Measurements from ENCODE around the gene KTN1. TPM values are rescaled to one million over a fixed set of nuclear protein-coding genes. Genes with fewer than 3 reads are reported as not detected.

KTN1 gene
- total RNA-seq, 3 donors from 2014 or later = 142 to 215 (median 182) TPM

- no peaks in the 10 kb centered on the region for H3K27me3 ChIP-seq
- H3K9me3 ChIP-seq = no peaks in the 10 kb centered on the region
- peak overlapping the region; percentile 96 to 99 (median 98) for H3K4me3 ChIP-seq
- no peak for TF ChIP-seq POLR2A (IDR thresholded peaks at IDR 0.05)
- TF ChIP-seq, protein P1, sequence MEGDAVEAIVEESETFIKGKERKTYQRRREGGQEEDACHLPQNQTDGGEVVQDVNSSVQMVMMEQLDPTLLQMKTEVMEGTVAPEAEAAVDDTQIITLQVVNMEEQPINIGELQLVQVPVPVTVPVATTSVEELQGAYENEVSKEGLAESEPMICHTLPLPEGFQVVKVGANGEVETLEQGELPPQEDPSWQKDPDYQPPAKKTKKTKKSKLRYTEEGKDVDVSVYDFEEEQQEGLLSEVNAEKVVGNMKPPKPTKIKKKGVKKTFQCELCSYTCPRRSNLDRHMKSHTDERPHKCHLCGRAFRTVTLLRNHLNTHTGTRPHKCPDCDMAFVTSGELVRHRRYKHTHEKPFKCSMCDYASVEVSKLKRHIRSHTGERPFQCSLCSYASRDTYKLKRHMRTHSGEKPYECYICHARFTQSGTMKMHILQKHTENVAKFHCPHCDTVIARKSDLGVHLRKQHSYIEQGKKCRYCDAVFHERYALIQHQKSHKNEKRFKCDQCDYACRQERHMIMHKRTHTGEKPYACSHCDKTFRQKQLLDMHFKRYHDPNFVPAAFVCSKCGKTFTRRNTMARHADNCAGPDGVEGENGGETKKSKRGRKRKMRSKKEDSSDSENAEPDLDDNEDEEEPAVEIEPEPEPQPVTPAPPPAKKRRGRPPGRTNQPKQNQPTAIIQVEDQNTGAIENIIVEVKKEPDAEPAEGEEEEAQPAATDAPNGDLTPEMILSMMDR (IDR thresholded peaks at IDR 0.05) = no peak
- no peak for TF ChIP-seq POLR2AphosphoS5 (IDR thresholded peaks at IDR 0.05)
- peak overlapping the region; percentile 97 to 99 for H3K27ac ChIP-seq
- DNase-seq (ENCODE audit: low spot score in 2 of 2) = no peak
- H3K4me1 ChIP-seq = peaks cover 0 to 13% of the 10 kb centered on the region in 2 donors
- intact Hi-C loops (cut with DNase I; ENCODE audit: low total_unique reads) = no loop called here
- no peaks in the 10 kb centered on the region for H3K36me3 ChIP-seq
Observed at GRCh38 chr14:55581342-55581771, 1.4 kb downstream of the KTN1 start.

GRCh38 chr14:55582746-55583145 lies 2.7 kb downstream of the KTN1 start:
- Histone ChIP-seq H3K9me3 (no peaks in the 10 kb centered on the region), H3K27me3 (no peaks in the 10 kb centered on the region), H3K36me3 (no peaks in the 10 kb centered on the region), H3K4me1 (peaks cover 0 to 13% of the 10 kb centered on the region in 2 donors), H3K4me3 (no peak overlapping the region), H3K27ac (no peak overlapping the region)
- DNase-seq (ENCODE audit: low spot score in 2 of 2) = no peak
- intact Hi-C loops (cut with DNase I; ENCODE audit: low total_unique reads) = no loop called here
- no peak for TF ChIP-seq POLR2A (IDR thresholded peaks at IDR 0.05)
- TF ChIP-seq POLR2AphosphoS5 (IDR thresholded peaks at IDR 0.05) = no peak

DNA sequence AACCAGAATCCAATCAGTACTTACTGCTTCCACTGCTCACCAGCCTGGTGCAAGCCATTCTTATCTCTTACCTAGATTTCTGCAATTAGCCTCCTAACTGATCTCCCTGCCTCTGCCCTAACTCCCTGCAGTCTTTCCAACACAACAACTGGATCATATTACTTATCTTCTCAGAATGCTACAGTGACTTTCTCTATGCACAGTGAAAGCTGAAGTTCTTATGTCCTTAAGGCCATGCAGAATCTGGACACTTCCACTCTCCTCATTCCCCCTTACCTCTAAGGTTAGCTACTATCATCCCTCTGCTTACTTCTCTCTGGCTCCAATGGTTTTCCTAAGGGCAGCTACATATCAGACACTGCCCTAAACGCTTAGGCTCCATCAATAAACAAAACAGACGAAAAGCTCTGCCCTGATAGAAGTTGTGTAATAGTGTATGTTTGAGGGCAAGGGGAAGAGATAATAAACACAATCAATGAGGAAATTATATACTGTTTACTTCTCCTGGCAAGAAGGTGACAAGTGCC lies 4.0 kb downstream of the KTN1 start:
- H3K27me3 ChIP-seq = no peaks in the 10 kb centered on the region
- no peak overlapping the region for H3K4me3 ChIP-seq
- no peak for DNase-seq (ENCODE audit: low spot score in 2 of 2)
- H3K36me3 ChIP-seq = no peaks in the 10 kb centered on the region
- no peaks in the 10 kb centered on the region for H3K9me3 ChIP-seq
- TF ChIP-seq POLR2AphosphoS5 (IDR thresholded peaks at IDR 0.05) (no peak), POLR2A (IDR thresholded peaks at IDR 0.05) (no peak)
- TF ChIP-seq, protein P1 (IDR thresholded peaks at IDR 0.05) = no peak
- no peak overlapping the region for H3K27ac ChIP-seq
- intact Hi-C loops (cut with DNase I; ENCODE audit: low total_unique reads) = no loop called here
- H3K4me1 ChIP-seq = peaks cover 0 to 13% of the 10 kb centered on the region in 2 donors

DNA sequence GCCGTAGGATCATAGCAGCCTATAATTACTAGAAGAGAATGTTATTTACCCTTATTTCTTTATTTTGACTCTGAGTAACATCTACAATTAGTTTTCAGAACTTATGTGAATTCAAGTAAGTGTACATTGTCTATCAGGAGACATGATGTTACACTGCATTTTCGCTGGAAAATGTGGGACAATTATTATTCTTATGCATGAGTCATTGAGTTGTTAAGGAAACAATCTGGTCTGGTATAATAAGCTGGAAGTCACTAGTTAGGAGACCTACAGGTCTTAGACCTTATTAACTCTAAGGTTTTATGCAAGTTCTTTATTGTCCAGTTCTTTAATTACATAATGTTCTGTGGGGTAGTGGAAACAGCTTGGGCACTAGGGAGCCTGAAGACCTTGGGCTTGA lies 5.8 kb downstream of the KTN1 start:
- no peak overlapping the region for H3K27ac ChIP-seq
- no peaks in the 10 kb centered on the region for H3K36me3 ChIP-seq
- no peak for TF ChIP-seq POLR2A (IDR thresholded peaks at IDR 0.05)
- TF ChIP-seq, protein P1 (IDR thresholded peaks at IDR 0.05) = no peak
- TF ChIP-seq POLR2AphosphoS5 (IDR thresholded peaks at IDR 0.05) = no peak
- no peaks in the 10 kb centered on the region for H3K27me3 ChIP-seq
- no peak for DNase-seq (ENCODE audit: low spot score in 2 of 2)
- H3K9me3 ChIP-seq = no peaks in the 10 kb centered on the region
- intact Hi-C loops (cut with DNase I; ENCODE audit: low total_unique reads) = no loop called here
- H3K4me3 ChIP-seq = no peak overlapping the region
- peaks cover 0 to 13% of the 10 kb centered on the region in 2 donors for H3K4me1 ChIP-seq

DNA sequence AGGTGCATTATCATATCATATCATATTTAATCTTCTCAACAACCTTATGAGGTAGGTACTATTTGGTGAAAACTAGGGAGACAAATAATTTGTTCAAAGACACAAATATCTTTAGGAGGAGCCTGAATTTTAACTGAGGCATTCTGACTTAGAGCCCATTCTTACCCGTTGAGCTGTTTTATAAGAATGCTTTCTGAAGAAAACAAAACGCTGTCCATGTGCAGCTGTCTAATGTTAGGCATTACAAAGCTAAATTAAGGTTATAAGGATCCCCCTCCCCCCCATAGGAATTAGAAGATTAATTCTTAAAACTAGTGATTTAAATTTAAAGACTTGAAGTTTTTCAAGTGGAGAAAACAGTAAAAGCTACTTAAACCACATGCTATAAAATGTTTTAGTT lies 6.4 kb downstream of the KTN1 start:
- Histone ChIP-seq H3K4me3 (no peak overlapping the region), H3K36me3 (no peaks in the 10 kb centered on the region), H3K27ac (no peak overlapping the region), H3K27me3 (no peaks in the 10 kb centered on the region), H3K4me1 (peaks cover 0 to 13% of the 10 kb centered on the region in 2 donors), H3K9me3 (no peaks in the 10 kb centered on the region)
- intact Hi-C loops (cut with DNase I; ENCODE audit: low total_unique reads) = no loop called here
- no peak for DNase-seq (ENCODE audit: low spot score in 2 of 2)
- no peak for TF ChIP-seq POLR2AphosphoS5 (IDR thresholded peaks at IDR 0.05)
- TF ChIP-seq, protein P1 (IDR thresholded peaks at IDR 0.05) = no peak
- no peak for TF ChIP-seq POLR2A (IDR thresholded peaks at IDR 0.05)

Measured in breast epithelium (tissue), 4 donors.